ENCODE results near the gene CREBL2.
"Not testable (repeated sequence)": the region's sequence is repeated elsewhere in the genome, so short reads cannot be mapped to it uniquely, and the experiment has no call there.

Gene CREBL2

DNA sequence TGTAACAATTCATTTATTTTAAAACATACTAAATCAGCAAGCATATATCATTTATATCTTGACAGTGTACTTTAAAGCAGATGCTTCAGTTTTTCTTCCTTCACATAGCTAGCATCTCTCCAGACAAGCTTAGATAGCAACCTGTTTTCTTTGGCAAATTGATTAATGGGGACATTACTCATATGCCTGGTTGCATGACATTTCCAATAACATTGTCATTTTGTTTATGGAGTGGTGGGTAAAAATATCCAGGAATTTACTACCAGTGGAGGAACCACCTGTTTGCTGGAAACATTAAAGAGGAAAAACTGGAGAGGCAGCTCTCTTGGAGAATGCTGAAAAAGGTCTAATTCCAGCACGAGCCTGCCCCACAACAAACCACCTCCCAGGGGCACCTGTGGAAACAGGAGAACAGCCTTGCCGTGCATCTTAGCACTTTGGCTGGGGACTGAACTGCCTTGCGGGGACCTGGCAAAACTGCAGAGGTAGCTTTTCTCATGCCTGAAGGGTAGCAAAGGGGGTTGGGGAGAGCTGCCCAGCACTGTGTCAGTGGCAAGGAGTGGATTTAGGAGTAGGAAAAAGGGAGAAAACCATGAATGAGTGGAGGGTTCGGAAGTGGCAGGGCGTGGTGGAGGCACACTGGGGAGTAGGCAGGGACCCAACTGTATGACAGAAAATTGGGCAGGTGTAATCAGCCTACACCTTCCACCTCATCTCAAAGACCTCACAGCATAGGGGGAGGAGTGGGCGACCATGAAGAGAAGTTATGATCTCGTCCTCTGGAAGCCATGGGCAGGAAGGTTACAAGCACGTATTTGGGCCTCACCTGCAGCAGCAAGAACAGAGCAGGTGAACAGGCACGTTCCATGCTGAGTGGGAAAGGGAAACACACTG, 11.7 kb upstream of the CREBL2 start:
- no peak for DNase-seq

DNA sequence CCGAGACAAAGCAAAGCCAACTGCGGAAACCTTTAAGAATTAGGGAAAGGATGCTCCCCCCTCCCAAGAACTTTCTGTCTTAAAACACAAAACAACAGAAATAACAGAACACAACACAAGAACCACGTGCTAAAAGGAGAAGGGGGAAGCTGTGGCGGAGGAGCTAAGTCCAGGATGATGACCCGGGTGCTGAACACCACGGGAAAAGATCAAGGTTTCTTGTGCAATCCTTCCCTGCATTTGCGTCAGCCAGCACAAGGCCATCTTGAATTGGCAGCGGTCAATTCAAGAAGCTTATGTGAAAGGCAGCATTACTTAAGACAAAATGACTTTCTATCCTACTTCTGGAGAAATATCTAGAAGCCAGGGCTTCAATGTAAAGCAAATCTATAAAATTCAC, 11.0 kb upstream of the CREBL2 start:
- DNase-seq = no peak

DNA sequence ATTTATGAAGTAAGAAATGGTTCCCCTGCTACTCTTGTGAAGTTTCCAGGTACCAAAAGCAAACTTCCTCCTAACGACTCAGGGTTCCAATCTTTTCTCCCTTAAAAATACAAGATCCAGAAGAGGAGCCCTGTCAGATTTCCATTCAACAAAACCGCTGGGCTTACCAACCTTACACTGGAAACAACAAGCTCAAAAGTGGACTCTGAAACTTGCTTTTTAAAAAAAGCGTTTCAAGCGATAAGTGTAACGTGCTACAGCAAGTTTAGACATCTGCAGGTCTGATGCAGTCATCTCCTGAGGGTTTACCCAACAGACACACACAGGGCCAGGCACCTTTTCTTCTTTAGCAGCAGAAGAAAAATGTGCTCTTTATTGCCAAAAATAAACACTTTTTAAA, 6.9 kb upstream of the CREBL2 start:
- no peak for DNase-seq

GRCh38 chr12:12606781-12607589, 4.7 kb upstream of the CREBL2 start:
- DNase-seq = no peak

- DNase-seq = no peak
Measured at GRCh38 chr12:12608557-12608957, 3.1 kb upstream of the CREBL2 start.

- DNase-seq = no peak
Measured at GRCh38 chr12:12609692-12610091, 2.0 kb upstream of the CREBL2 start.

DNA sequence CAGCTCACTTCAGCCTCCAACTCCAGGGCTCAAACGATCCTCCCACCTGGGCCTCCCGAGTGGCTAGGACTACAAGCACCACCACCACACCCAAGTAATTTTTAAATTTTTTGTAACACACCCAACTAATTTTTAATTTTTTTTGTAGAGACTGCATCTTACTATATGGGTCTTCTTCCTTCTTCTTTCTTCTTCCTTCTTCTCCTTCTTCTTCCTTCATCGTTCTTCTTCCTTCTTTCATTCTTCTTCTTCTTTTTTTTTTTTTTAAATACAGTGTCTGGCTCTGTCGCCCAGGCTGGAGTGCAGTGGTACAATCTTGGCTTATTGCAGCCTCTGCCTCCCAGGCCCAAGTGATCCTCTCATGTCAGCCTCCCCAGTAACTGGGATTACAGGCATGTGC, 965 bp upstream of the CREBL2 start:
- DNase-seq = no peak

GRCh38 chr12:12612358-12612757, 682 bp downstream of the CREBL2 start:
- DNase-seq = peak; percentile 44

GRCh38 chr12:12613344-12613743, 1.7 kb downstream of the CREBL2 start:
- DNase-seq = no peak

GRCh38 chr12:12614342-12614741, 2.7 kb downstream of the CREBL2 start:
- no peak for DNase-seq

DNA sequence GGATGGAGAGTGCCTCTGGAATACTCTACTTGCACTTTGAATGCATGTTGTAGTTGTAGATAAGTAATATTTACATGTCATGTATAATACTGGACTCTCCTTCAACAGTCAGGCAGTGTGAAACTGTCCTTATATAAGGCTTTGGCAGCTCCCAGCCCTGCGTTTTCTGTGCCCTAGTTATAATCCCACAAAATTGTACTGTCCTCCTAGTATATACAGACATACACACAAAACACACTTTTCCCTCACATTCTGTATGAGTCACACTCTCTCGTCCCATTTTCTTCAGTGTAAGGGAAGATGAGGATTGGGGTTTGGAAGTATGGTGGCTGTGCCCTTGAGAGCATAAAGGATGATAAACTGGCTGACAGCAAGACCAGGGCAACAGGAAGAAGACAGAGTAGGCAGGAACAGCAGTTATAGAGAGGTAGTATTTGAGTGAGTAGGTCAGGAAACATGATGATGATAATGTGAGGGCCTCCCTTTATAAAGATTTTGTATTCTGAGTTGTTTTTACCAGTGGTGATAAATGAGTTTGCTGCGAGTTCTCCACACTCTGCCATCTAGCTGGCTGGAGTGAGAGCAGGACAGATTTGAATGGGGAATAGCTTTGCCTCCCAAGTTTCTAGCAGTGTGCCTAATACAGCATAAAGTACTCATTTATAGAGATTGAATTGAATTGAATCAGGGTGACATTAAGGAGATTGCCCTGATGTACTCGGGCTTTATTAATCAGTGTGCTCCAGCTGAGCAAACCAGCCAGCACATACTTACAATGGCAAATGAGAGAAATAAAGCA, 5.0 kb downstream of the CREBL2 start:
- DNase-seq = no peak

GRCh38 chr12:12618064-12618463, 6.4 kb downstream of the CREBL2 start:
- not testable (repeated sequence) for DNase-seq

GRCh38 chr12:12620730-12621315, 9.1 kb downstream of the CREBL2 start:
- DNase-seq = no peak

DNA sequence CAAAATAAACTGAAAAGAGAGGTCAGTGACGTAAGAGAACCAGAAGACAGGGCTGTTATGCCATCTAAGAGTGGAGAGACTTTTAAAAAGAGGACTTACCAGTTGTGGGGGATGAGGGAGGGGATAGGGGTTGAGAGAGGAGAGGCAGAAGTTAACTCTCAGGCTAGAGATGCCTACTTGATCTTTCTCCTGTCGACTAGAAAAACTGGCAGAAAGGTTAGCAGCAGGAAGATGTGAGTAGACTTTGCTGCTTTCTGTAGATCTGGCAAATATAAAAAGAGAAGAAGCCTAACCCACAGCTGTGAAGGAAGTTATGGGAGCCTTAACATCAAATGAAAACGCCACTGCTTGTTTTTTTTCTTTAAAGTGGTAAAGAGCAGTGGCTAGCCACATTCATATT, 10.7 kb downstream of the CREBL2 start:
- no peak for DNase-seq

DNA sequence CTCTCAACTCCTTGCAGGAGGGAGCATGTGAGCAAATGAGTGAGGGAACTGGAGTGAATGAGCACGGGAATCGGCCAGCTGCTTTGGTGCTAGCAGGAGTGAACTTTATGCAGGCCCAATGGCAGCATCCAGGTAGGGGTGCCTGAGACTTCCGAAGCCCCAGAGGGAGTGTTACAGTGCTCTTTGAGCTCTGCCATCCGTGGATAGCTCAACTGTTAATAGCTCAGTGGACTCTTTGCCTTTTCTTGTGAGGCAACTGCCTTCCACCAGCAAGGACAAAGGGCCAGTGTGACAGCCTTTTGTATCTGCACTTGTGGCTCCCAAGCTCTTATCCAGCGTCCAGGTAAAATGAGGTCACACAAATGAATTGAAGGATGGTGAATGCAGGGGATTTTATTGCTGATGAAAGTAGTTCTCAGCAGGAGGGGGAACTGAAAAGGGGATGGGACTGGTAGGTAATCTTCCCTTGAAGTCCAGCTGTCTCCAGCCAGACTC, 12.9 kb downstream of the CREBL2 start:
- DNase-seq = no peak

DNA sequence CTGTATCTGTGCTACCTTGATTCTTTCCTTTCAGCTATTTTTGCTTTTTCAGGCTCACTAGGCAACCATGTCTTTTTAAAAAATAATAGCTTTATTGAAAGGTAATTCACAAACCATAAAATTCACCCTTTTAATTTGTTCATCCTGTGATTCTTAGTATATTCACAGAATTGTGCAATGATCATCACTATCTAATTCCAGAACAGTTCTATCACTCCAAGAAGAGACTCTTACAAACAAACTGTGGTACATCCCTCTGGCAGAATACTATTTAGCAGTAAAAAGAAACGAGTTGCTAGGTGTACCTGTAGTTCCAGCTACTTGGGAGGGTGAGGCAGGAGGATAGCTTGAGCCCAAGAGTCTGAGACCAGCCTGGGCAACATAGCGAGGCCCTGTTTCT, 14.8 kb downstream of the CREBL2 start:
- no peak for DNase-seq

- DNase-seq = no peak
Measured at GRCh38 chr12:12627308-12627827, 15.7 kb downstream of the CREBL2 start.

- DNase-seq = no peak
Measured at GRCh38 chr12:12628013-12628412, 16.3 kb downstream of the CREBL2 start.

DNA sequence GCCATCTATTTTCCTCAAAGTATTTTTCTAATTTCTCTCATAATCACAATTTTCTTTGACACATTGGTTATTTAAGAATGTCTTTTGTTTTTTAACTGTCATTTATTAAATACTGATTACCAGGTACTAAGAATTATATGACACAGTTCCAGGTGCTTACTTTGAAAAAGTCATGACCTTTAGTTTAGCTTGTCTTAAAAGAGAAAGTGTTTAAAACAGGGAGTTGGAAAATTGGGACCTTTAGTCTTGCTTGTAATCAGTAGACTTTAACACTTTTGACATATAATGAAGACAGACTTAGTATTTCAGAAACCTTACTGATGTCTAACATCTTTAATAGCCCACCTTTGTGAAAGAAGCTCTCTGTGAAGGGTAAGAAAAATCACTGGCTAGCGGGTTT, 19.2 kb downstream of the CREBL2 start:
- no peak for DNase-seq

GRCh38 chr12:12635651-12636050, 24.0 kb downstream of the CREBL2 start:
- DNase-seq = no peak

DNA sequence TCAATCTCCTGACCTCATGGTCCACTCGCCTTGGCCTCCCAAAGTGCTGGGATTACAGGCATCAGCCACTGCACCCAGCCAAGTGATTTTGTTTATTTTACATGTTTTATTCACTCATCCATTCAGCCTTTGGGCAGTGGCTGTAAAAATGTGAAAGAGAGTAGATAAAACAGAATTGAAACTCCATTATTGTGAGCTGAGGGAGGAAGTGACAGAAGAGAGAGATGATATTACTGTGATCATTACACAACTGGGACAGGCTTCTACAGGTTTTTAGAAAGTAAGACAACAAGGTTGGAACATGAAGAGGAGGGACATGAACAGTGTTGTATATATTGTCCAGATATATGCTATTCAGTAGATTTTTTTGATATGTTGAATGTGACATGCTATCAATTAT, 25.0 kb downstream of the CREBL2 start:
- no peak for DNase-seq

DNA sequence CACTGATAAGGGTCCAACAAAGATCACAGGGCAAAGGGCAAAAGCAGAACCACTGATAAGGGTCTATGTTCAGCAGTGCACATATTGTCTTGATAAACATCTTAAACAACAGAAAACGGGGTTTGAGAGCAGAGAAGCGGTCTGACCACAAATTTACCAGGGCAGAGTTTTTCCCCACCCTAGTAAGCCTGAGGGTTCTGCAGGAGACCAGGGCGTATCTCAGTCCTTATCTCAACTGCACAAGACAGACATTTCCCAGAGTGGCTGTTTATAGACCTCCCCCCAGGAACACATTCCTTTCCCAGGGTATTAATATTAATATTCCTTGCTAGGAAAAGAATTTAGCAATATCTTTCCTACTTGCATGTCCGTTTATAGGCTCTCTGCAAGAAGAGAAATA, 28.3 kb downstream of the CREBL2 start:
- DNase-seq = not testable (repeated sequence)
